Fibroblast of mammary gland (primary cell): Measurements from ENCODE around the gene DNAH9.

Source experiments
- DNase-seq: peaks from one replicate; pipeline ENCODE4 v3.0.0-alpha.2; 2010; ENCODE audit warnings: low read depth
- H3K4me3 ChIP-seq: 2 replicates; pipeline ENCODE4 v1.5.1; 2011; ENCODE audit warnings: low read depth, mild to moderate bottlenecking, low read length, moderate library complexity; ENCODE audit not compliant: control insufficient read depth
- TF ChIP-seq, protein P1 (sequence below): conservative IDR thresholded peaks from 2 replicates; pipeline ENCODE4 v1.5.1; 2011; ENCODE audit warnings: low read depth, low read length, inconsistent platforms; ENCODE audit not compliant: control insufficient read depth, insufficient read depth

Gene DNAH9

DNA sequence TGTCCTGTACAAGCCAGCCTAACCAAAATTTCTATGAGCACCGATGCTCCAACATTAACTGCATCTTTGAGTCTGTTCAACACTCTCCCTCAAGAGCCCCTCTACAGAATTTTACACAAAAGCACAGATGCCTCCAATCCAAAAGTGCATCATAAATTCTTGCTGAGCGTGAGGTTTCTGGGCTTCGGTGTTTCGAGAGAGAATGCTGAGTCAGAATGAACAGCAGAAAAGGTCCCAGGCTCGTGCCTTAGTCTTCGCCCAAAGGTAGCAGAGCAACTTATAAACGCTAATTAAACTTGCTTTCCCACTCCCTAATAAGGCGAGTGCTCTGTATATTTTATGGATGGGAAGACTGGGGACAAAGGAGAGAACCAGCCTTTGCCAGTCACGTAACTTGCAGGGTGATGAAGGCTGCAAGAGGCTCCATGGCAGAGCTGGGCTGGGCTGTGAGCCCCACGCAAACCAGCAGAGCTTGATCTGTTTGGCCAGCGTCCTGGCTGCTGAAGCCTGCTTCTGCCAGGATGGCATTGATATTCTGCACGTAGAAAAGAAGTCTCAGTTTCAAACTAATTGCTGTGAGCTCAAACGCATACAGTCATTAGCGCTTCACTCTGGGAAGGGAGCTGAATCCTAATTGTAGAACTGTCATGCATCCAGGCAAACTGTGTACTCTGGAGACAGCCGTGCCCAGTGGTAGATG, 138.5 kb downstream of the DNAH9 start:
- TF ChIP-seq, protein P1, sequence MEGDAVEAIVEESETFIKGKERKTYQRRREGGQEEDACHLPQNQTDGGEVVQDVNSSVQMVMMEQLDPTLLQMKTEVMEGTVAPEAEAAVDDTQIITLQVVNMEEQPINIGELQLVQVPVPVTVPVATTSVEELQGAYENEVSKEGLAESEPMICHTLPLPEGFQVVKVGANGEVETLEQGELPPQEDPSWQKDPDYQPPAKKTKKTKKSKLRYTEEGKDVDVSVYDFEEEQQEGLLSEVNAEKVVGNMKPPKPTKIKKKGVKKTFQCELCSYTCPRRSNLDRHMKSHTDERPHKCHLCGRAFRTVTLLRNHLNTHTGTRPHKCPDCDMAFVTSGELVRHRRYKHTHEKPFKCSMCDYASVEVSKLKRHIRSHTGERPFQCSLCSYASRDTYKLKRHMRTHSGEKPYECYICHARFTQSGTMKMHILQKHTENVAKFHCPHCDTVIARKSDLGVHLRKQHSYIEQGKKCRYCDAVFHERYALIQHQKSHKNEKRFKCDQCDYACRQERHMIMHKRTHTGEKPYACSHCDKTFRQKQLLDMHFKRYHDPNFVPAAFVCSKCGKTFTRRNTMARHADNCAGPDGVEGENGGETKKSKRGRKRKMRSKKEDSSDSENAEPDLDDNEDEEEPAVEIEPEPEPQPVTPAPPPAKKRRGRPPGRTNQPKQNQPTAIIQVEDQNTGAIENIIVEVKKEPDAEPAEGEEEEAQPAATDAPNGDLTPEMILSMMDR = no peak
- no peak overlapping the region for H3K4me3 ChIP-seq
- DNase-seq = no peak

DNA sequence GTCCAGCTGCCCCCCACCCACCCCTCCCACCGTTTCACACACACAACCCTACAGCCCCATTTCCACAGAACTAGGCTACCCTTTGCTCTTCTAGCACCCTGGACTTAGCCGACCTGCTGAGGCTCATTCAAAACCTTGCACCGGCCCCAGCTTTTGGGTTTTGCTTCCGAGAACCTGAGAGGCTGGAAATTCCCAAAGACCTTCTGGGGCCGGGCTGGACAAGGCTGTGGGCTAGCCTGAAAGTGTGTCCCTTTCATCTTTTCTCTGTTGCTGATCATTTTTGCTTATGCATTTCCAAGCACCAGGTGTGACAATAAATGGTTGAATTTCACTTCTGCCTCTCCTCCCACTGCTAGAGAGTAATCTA, 139.0 kb downstream of the DNAH9 start:
- DNase-seq = no peak
- TF ChIP-seq, protein P1 = no peak
- no peak overlapping the region for H3K4me3 ChIP-seq

- TF ChIP-seq, protein P1 = no peak
- DNase-seq = no peak
- no peak overlapping the region for H3K4me3 ChIP-seq
Observed at GRCh38 chr17:11738151-11738550, 139.9 kb downstream of the DNAH9 start.

DNA sequence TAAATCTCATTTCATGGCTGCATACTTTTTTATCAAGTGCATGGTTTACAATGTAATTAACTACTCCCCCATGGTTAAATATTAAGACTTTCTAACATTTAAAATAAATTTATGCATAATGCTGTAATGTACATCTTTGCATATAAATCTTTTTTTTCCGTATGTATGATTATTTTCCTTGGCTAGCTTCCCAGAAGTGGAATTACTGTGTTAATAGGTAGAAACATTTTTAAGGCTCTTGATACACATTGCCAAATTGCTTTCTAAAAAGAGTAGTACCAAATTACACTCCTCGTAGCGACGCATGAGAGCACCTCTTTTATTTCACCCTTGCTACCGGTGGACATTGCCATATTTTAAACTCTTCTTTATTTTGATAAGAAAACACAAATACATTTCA, 141.1 kb downstream of the DNAH9 start:
- H3K4me3 ChIP-seq = no peak overlapping the region
- TF ChIP-seq, protein P1 = no peak
- DNase-seq = no peak

- no peak overlapping the region for H3K4me3 ChIP-seq
- TF ChIP-seq, protein P1 = no peak
- DNase-seq = no peak
Observed at GRCh38 chr17:11739848-11740247, 141.6 kb downstream of the DNAH9 start.

- no peak overlapping the region for H3K4me3 ChIP-seq
- no peak for DNase-seq
- TF ChIP-seq, protein P1 = no peak
Observed at GRCh38 chr17:11742886-11743285, 144.6 kb downstream of the DNAH9 start.

- TF ChIP-seq, protein P1 = no peak
- DNase-seq = no peak
- no peak overlapping the region for H3K4me3 ChIP-seq
Observed at GRCh38 chr17:11744696-11745095, 146.4 kb downstream of the DNAH9 start.
